Measurements from ENCODE around the gene USP7. TPM values are rescaled to one million over a fixed set of nuclear protein-coding genes. Genes with fewer than 3 reads are reported as not detected.

The USP7 gene
- total RNA-seq, 1 donor from 2014 or later: 55.3 TPM

DNA sequence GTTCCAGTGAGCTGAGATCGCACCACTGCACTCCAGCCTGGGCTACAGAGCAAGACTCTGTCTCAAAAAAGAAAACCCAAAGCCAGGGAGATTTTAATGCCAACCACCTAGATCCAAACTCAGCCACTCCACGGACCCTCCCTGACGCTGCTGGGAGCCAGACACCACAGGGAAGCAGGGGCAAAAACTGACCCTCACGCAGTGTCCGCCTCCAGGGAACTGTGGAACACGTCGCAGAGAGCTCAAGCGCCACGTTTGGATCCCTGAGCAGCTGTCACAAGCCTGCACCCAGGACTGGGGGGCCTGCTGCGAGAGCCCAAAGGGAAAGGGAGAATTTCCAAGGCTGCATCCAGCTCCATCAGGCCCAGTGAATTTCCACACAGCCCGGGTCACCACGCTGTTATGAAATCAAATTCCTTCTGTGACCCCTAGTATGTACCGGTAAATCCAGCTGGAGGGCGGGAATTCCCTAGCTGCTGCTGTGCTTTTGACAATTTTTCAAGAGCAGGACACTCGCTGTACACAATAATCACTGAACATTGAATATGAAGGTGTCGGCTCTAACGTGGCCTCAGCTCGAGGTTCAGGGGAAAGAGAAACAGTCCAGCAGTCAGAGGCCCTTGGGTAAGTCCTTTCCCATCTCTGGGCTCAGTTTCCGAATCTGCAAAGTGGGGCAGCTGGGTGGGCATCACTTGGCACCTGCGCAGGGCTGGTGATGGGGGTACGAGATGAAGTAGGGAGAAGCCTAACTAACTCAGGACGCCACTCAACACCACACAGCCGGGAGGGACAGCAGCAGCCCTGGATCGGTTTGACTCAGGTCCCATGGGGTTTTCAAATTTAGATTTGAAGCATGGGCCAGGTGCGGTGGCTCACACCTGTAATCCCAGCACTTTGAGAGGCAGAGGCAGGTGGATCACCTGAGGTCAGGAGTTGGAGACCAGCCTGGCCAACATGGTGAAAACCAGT, 103.5 kb downstream of the USP7 start:
- Histone ChIP-seq H3K27ac (peak overlapping the region in 1 of 2 donors; percentile 38), H3K4me1 (peaks cover 0 to 22% of the 10 kb centered on the region in 2 donors), H3K36me3 (peaks cover 26 to 30% of the 10 kb centered on the region in 2 donors), H3K27me3 (no peaks in the 10 kb centered on the region), H3K9me3 (no peaks in the 10 kb centered on the region), H3K4me3 (no peak overlapping the region)
- no peak for DNase-seq (ENCODE audit: low spot score in 2 of 2)
- intact Hi-C loops (cut with DNase I): no loop called here
- TF ChIP-seq, protein P1, sequence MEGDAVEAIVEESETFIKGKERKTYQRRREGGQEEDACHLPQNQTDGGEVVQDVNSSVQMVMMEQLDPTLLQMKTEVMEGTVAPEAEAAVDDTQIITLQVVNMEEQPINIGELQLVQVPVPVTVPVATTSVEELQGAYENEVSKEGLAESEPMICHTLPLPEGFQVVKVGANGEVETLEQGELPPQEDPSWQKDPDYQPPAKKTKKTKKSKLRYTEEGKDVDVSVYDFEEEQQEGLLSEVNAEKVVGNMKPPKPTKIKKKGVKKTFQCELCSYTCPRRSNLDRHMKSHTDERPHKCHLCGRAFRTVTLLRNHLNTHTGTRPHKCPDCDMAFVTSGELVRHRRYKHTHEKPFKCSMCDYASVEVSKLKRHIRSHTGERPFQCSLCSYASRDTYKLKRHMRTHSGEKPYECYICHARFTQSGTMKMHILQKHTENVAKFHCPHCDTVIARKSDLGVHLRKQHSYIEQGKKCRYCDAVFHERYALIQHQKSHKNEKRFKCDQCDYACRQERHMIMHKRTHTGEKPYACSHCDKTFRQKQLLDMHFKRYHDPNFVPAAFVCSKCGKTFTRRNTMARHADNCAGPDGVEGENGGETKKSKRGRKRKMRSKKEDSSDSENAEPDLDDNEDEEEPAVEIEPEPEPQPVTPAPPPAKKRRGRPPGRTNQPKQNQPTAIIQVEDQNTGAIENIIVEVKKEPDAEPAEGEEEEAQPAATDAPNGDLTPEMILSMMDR (IDR thresholded peaks at IDR 0.05): no peak

DNA sequence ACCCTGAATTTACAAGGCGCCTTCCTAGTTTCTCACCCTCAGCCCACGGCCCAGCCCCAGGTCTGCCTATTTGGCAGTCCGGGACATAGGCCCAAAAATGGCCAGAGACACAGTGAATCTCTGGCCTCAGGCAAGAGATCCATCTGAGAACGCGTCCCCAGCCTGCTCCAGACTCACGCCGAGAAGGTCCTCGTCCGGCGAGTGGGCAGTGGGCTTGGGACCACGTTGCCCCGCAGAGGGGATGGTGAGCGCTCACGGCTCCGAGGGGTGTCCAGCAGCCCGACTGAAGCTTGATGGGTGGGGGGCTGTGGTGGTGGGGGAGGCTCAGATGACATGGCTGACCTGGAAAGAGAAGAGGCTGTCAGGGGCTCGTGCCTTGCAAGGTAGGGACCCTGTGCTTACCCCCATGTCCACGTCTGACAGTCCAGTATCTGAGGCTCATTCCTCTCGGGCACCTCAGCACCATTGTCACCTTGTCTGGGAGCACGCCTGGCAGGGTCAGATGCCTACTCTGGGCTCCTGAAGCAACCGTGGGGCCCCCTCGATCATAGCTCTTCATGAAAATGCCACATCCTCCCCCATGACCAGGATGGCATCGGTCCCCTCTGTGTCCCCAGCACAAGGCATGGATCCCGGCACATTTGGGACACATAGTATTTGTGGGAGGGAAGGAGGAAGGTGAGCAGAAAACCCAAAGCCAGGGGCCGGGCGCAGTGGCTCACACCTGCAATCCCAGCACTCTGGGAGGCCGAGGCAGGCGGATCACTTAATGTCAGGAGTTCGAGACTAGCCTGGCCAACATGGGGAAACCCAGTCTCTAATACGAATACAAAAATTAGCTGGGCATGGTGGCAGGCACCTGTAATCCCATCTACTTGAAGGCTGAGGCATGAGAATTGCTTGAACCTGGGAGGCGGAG, 104.5 kb downstream of the USP7 start:
- Histone ChIP-seq H3K4me1 (peaks cover 0 to 14% of the 10 kb centered on the region in 2 donors), H3K4me3 (no peak overlapping the region), H3K27me3 (no peaks in the 10 kb centered on the region), H3K9me3 (no peaks in the 10 kb centered on the region), H3K27ac (peak overlapping the region in 1 of 2 donors; percentile 38), H3K36me3 (peaks cover 35 to 40% of the 10 kb centered on the region in 2 donors)
- intact Hi-C loops (cut with DNase I): no loop called here
- TF ChIP-seq, protein P1 (IDR thresholded peaks at IDR 0.05): no peak
- DNase-seq (ENCODE audit: low spot score in 2 of 2): no peak

DNA sequence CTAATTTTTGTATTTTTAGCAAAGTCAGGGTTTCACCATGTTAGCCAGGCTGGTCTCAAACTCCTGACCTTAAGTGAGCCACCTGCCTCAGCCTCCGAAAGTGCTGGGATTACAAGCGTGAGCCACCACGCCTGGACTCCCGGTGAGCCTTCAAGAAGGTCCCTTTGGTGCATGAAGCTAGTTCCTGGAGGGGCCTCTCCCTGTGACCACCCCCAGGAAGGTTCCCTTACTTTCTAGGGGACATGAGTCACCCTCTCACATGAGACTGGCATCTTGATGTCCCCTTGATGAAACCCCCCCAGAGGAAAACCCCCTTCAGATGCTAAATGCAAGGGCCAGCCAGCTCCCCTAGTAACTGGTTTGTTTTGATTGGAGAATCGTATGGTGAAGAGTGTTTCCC, 107.7 kb downstream of the USP7 start:
- Histone ChIP-seq H3K4me3 (no peak overlapping the region), H3K27me3 (no peaks in the 10 kb centered on the region), H3K9me3 (no peaks in the 10 kb centered on the region), H3K4me1 (no peaks in the 10 kb centered on the region), H3K27ac (no peak overlapping the region), H3K36me3 (peaks cover 43 to 61% of the 10 kb centered on the region in 2 donors)
- intact Hi-C loops (cut with DNase I): no loop called here
- TF ChIP-seq, protein P1 (IDR thresholded peaks at IDR 0.05): no peak
- no peak for DNase-seq (ENCODE audit: low spot score in 2 of 2)

DNA sequence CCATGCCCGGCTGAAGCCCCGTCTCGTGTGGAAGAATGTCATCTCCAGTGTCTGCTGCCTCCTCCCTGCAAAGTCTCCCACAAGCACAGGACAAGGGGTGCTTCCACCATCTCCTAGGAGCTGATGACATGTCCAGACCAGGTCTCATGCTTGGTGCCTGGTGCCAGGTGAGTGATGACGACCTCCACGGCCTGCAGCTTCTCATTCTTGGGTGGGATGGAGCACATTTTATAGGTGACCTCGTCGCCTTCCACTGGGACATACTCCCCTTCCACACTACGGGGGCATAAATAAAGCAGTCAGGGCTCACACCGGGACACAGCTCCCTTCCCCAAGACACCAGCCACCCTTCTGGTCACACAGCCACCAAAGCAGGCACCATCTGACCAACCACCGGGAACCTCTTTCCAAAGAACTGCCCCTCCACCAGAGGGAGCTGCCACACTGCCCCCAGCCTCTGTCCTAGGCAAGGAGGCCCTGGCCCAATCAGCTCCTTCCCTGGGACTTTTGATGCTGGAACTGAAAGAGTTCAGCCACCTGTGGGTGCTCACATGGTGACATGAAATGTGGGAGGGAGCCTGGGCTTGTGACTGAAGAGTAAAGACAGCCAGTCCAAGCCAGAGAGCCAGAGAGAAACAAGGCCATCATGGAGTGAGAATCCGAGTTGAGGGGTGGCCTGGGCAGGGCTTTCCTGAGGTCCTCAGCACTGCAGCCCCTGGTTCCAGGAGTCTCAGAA, 108.5 kb downstream of the USP7 start:
- no peak for DNase-seq (ENCODE audit: low spot score in 2 of 2)
- Histone ChIP-seq H3K36me3 (peaks cover 43 to 62% of the 10 kb centered on the region in 2 donors), H3K9me3 (no peaks in the 10 kb centered on the region), H3K4me3 (no peak overlapping the region), H3K27ac (peak overlapping the region; percentile 3 to 13), H3K4me1 (peaks cover 0 to 5% of the 10 kb centered on the region in 2 donors), H3K27me3 (no peaks in the 10 kb centered on the region)
- TF ChIP-seq, protein P1 (IDR thresholded peaks at IDR 0.05): no peak
- intact Hi-C loops (cut with DNase I): no loop called here

All from ascending aorta (tissue), 2 donors.